HG02970 (cell line): ENCODE measurements around the gene STX12.
"Not testable (repeated sequence)": the region's sequence is repeated elsewhere in the genome, so short reads cannot be mapped to it uniquely, and the experiment has no call there.

Experiments
- ATAC-seq: cut with Tn5 transposase; IDR thresholded peaks from one replicate; pipeline ENCODE4 v1.9.1; 2021; ENCODE audit warnings: mild to moderate bottlenecking, moderate library complexity, moderate number of reproducible peaks; ENCODE audit not compliant: unreplicated experiment, low FRiP score

STX12 gene

DNA sequence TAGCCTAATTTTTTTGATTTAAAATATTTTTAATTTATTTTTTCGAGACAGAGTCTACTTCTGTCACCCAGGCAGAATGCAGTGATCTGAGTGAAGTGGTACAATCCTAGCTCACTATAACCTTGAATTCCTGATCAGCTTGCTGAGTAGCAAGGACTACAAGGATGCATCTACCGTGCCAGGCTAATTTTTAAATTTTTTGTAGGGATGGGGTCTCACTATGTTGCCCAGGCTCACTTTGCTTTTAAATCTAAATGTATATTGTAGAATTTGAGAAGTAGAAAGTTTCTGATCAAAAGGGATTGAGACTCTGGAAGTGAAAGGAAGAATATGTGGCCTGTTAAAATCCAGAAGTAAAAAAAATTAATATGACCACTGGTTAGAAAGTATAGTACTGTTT, 1.6 kb downstream of the STX12 start:
- ATAC-seq: no peak

GRCh38 chr1:27775336-27775735, 2.3 kb downstream of the STX12 start:
- not testable (repeated sequence) for ATAC-seq

DNA sequence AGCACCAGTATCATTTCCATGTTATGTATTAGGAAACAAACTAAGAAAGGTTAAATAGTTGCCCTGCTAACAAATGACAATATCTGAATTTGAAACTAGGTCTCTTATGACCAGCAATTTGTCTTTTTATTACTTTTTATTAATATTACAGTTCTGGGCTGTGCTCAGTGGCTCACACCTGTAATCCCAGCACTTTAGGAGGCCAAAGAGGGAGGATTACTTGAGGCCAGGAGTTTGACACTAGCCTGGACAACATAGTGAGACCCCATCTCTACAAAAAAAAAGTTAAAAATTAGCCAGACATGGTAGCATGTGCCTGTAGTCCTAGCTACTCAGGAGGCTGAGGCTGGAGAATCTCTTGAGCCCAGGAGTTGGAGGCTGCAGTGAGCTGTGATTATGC, 3.3 kb downstream of the STX12 start:
- not testable (repeated sequence) for ATAC-seq

GRCh38 chr1:27778056-27778455, 5.0 kb downstream of the STX12 start:
- no peak for ATAC-seq

DNA sequence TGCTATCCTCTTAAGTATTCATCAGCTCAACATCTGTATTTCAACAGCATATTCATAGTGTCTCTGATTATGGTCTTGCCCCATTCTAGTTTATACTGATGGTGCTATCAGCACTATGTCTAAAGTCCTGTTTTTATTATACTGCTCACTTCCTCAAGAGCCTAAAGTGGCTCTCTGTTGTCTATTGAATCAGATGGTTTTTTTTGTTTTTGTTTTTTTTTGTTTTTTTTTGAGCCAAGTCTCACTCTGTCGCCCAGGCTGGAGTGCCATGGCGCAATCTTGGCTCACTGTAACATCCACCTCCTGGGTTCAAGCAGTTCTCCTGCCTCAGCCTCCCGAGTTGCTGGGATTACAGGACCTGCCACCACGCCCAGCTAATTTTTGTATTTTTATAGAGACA, 6.1 kb downstream of the STX12 start:
- ATAC-seq: no peak

DNA sequence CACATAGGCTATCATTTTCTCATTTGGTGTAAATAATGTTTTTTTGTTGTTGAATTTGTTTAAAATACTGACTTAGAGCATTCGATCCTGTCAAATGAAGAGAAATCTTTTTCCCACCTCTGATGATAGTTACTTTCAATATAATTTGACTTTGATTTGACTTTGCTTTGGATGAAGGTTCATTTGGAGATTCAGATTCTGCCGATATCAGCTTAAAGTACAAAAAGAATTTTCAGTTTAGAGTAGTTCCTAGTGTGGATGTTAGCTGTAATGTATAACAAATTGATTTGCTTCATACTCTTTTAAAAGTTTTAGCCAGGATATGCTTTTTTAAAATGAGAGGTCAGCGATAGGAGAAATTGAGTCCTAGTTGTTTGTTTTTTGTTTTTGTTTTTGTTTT, 9.9 kb downstream of the STX12 start:
- ATAC-seq: no peak

- ATAC-seq: no peak
Observed at GRCh38 chr1:27784700-27785099, 11.7 kb downstream of the STX12 start.

- ATAC-seq: no peak
Observed at GRCh38 chr1:27785781-27786455, 12.9 kb downstream of the STX12 start.

- no peak for ATAC-seq
Observed at GRCh38 chr1:27787895-27788294, 14.9 kb downstream of the STX12 start.

- no peak for ATAC-seq
Observed at GRCh38 chr1:27789540-27790041, 16.6 kb downstream of the STX12 start.

GRCh38 chr1:27790270-27790669, 17.3 kb downstream of the STX12 start:
- not testable (repeated sequence) for ATAC-seq

GRCh38 chr1:27795601-27796000, 22.6 kb downstream of the STX12 start:
- ATAC-seq: no peak

DNA sequence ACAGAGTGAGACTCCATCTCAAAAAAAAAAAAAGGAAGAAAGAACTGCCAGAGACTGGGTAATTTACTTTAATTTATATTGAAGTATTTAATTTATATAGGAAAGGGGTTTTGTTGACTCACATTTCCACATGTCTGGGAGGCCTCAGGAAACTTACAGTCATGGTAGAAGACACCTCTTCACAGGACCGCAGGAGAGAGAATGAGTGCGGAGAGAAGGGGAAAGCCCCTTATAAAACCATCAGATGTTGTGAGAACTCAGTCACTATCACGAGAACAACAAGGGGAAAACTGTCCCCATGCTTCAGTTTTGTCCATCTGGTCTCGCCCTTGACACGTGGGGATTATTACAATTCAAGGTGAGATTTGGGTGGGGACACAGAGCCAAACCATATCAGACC, 31.8 kb downstream of the STX12 start:
- ATAC-seq: no peak

GRCh38 chr1:27806758-27807157, 33.7 kb downstream of the STX12 start:
- no peak for ATAC-seq

- no peak for ATAC-seq
Observed at GRCh38 chr1:27807385-27807784, 34.4 kb downstream of the STX12 start.

- ATAC-seq: not testable (repeated sequence)
Observed at GRCh38 chr1:27808131-27808530, 35.1 kb downstream of the STX12 start.

DNA sequence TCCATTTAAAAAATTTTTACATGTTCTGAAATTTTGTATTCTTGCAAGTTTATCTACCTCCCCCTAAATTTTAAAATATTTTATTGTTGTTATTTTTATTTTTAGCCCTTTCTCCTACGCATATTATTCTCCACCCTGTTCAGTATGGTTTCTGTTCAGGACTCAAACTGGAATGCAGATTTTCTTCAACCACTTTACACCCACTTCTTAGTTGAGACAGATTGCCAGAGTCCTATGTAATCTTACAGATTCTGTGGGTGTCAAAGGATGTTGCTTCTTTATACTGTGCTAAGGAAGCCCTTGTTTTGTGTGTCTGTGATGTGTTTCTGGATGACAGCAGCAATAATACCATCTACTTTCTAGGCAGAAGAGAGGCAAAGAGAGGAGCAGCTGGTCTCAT, 36.9 kb downstream of the STX12 start:
- ATAC-seq: no peak

GRCh38 chr1:27811741-27812500, 38.9 kb downstream of the STX12 start:
- ATAC-seq: no peak

DNA sequence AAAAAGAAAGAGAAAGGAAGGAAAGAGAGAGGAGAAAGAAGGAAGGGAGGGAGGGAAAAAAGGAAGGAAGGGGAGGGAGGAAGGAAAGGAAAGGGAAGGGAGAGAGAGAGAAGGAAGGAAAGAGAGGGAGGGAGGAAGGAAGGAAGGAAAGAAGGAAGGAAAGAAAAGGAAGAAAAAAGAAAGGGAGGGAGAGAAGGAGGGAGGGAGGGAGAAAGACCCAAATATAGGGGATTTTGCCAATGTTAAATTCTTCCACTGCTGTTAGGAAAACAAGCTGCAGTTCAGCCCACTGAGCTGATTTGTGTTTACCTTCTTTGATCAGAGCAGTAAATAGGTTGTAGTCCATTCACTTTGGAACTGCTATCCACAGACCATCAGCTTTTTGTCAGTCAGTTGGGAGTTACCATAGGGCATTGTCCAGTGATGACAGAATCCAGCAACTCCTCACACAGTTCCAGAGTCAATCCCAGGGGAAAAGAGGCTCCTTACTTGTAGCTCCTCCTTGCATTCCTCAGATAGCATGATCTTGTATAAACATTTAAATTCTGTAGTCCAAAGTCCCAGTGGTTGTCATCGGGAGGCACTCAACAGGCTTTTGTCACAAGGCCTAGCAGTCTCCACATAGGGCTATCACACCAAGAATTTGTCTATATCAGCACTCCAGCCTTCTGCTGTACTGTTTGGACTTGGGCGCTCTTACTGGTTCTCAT, 44.1 kb downstream of the STX12 start:
- no peak for ATAC-seq

GRCh38 chr1:27821761-27822315, 48.8 kb downstream of the STX12 start:
- no peak for ATAC-seq

- no peak for ATAC-seq
Observed at GRCh38 chr1:27823784-27824183, 50.8 kb downstream of the STX12 start.
